ENCODE results near the gene THTPA. TPM values are rescaled to one million over a fixed set of nuclear protein-coding genes. Genes with fewer than 3 reads are reported as not detected.

The THTPA gene
- total and polyA plus RNA-seq, 7 experiments from 2014 or later = 16.4 to 26.7 (median 18.1) TPM

GRCh38 chr14:23557946-23558345 is 1.9 kb downstream of the THTPA start:
- peak overlapping the region in 8 of 9 donors; percentile 71 to 95 (median 82) for H3K27ac Mint-ChIP-seq
- peak overlapping the region; percentile 20 for H3K27ac ChIP-seq (ENCODE audit: low read depth, low read length)
- POLR2A ChIA-PET = interaction anchor here (1.1 to 2.6 kb wide), 2 partner anchors 9 to 78 kb away, joined by 3 to 15 read pairs; partner anchors contain the start of gene AP1G2
- CTCF ChIA-PET = interaction anchor here (1.4 to 4.8 kb wide), 4 partner anchors 9 to 80 kb away, joined by 4 to 64 read pairs (median 15); no protein-coding TSS in a partner anchor
- H3K27me3 Mint-ChIP-seq = no peaks in the 10 kb centered on the region
- H3K4me3 Mint-ChIP-seq = peak overlapping the region; percentile 38 to 98 (median 74)
- no peaks in the 10 kb centered on the region for H3K9me3 ChIP-seq (ENCODE audit: control insufficient read depth in 2 of 3, low read length in 3 of 3)
- peaks cover 18 to 40% (median 36%) of the 10 kb centered on the region in 7 donors for H3K4me1 Mint-ChIP-seq
- intact Hi-C loops (cut with micrococcal nuclease) = loop anchor here (5.0 to 10.0 kb wide), 4 partner anchors 256 to 877 kb away; partner anchors contain the start of genes ACIN1 (in 1 of the 2), C14orf119 (in 1 of the 2), DCAF11 (in 1 of the 2) and NRL (in 1 of the 2)
- H3K4me3 ChIP-seq (ENCODE audit: low read length) = no peak overlapping the region
- H3K4me1 ChIP-seq (ENCODE audit: control insufficient read depth in 2 of 2, insufficient read depth in 2 of 2, low read length in 2 of 2) = peaks cover 6 to 14% of the 10 kb centered on the region in 2 donors
- no peak for DNase-seq
- H3K36me3 ChIP-seq (ENCODE audit: control insufficient read depth in 2 of 3, insufficient read depth in 3 of 3, low read length in 3 of 3) = peaks cover 0 to 47% (median 23%) of the 10 kb centered on the region in 3 experiments
- H3K27me3 ChIP-seq (ENCODE audit: control insufficient read depth in 2 of 2, insufficient read depth in 2 of 2, low read length in 2 of 2) = no peaks in the 10 kb centered on the region
- no peak for ATAC-seq
- no peaks in the 10 kb centered on the region for H3K9me3 Mint-ChIP-seq
- H3K36me3 Mint-ChIP-seq = peaks cover 1 to 19% (median 9%) of the 10 kb centered on the region in 5 donors

DNA sequence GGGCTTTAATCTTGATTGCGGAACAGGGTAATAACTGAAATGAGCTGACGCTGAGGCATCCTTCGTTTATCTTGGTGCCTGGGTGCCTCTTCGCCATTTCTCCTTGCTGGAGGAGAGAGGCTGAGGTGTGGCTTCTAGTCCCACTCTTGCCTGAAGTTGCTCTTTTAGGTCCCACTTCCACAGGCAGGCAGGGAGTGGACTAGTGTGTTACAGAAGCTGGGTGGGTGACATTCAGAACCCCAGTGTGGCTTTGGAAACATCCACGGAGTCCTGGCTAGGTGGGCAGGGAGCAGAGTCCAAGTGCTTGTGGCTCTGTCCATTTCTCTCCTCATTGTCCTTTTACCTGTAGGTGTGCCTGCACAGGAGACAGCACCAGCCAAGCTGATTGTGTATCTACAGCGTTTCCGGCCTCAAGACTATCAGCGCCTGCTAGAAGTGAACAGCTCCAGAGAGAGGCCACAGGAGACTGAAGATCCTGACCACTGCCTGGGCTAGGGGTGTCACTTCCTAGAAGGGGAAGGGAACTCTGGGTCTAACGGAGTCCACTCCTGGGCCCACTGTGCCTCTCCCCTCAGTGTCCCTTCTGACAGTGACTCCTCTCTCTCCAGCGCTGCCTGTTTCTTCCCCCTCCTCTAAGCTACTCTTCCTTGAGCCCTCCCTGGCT is 2.4 kb downstream of the THTPA start:
- Histone ChIP-seq H3K36me3 (ENCODE audit: control insufficient read depth in 2 of 3, insufficient read depth in 3 of 3, low read length in 3 of 3) (peaks cover 0 to 52% (median 23%) of the 10 kb centered on the region in 3 experiments), H3K9me3 (ENCODE audit: control insufficient read depth in 2 of 3, low read length in 3 of 3) (no peaks in the 10 kb centered on the region), H3K4me1 (ENCODE audit: control insufficient read depth in 2 of 2, insufficient read depth in 2 of 2, low read length in 2 of 2) (peaks cover 6 to 14% of the 10 kb centered on the region in 2 donors), H3K4me3 (ENCODE audit: low read length) (no peak overlapping the region), H3K27me3 (ENCODE audit: control insufficient read depth in 2 of 2, insufficient read depth in 2 of 2, low read length in 2 of 2) (no peaks in the 10 kb centered on the region), H3K27ac (ENCODE audit: low read depth, low read length) (no peak overlapping the region)
- ChIA-PET CTCF (interaction anchor here (1.3 to 4.8 kb wide), 5 partner anchors 10 to 81 kb away, joined by 3 to 64 read pairs (median 5); no protein-coding TSS in a partner anchor), POLR2A (interaction anchor here (0.9 to 1.1 kb wide), 4 partner anchors 11 to 83 kb away, joined by 3 to 4 read pairs (median 3); no protein-coding TSS in a partner anchor)
- Mint-ChIP-seq H3K27ac (peak overlapping the region in 7 of 9 donors; percentile 51 to 95 (median 74)), H3K9me3 (no peaks in the 10 kb centered on the region), H3K36me3 (peaks cover 4 to 22% (median 9%) of the 10 kb centered on the region in 5 donors), H3K4me3 (peak overlapping the region in 6 of 10 donors; percentile 1 to 98 (median 66)), H3K4me1 (peaks cover 20 to 41% (median 38%) of the 10 kb centered on the region in 7 donors), H3K27me3 (no peaks in the 10 kb centered on the region)
- DNase-seq (no peak), ATAC-seq (no peak)
- intact Hi-C loops (cut with micrococcal nuclease) = loop anchor here (5.0 to 10.0 kb wide), 4 partner anchors 256 to 876 kb away; partner anchors contain the start of genes ACIN1 (in 1 of the 2), C14orf119 (in 1 of the 2), DCAF11 (in 1 of the 2) and NRL (in 1 of the 2)

- no peak overlapping the region for H3K4me3 ChIP-seq (ENCODE audit: low read length)
- no peak for ATAC-seq
- CTCF ChIA-PET = interaction anchor here (0.7 to 4.8 kb wide), 8 partner anchors 11 to 291 kb away, joined by 3 to 64 read pairs (median 4); no protein-coding TSS in a partner anchor
- no peaks in the 10 kb centered on the region for H3K27me3 ChIP-seq (ENCODE audit: control insufficient read depth in 2 of 2, insufficient read depth in 2 of 2, low read length in 2 of 2)
- Mint-ChIP-seq H3K4me3 (peak overlapping the region in 1 of 10 donors; percentile 6), H3K4me1 (peaks cover 24 to 44% (median 41%) of the 10 kb centered on the region in 7 donors), H3K27me3 (no peaks in the 10 kb centered on the region), H3K36me3 (peaks cover 6 to 26% (median 9%) of the 10 kb centered on the region in 5 donors), H3K27ac (peak overlapping the region in 6 of 9 donors; percentile 9 to 71 (median 39)), H3K9me3 (no peaks in the 10 kb centered on the region)
- H3K27ac ChIP-seq (ENCODE audit: low read depth, low read length) = no peak overlapping the region
- H3K9me3 ChIP-seq (ENCODE audit: control insufficient read depth in 2 of 3, low read length in 3 of 3) = no peaks in the 10 kb centered on the region
- peak; percentile 33 to 75 (median 54) for DNase-seq
- peaks cover 6 to 14% of the 10 kb centered on the region in 2 donors for H3K4me1 ChIP-seq (ENCODE audit: control insufficient read depth in 2 of 2, insufficient read depth in 2 of 2, low read length in 2 of 2)
- peaks cover 0 to 60% (median 23%) of the 10 kb centered on the region in 3 experiments for H3K36me3 ChIP-seq (ENCODE audit: control insufficient read depth in 2 of 3, insufficient read depth in 3 of 3, low read length in 3 of 3)
- intact Hi-C loops (cut with micrococcal nuclease) = loop anchor here (5.0 to 10.0 kb wide), 4 partner anchors 257 to 876 kb away; partner anchors contain the start of genes ACIN1 (in 1 of the 2), C14orf119 (in 1 of the 2), DCAF11 (in 1 of the 2) and NRL (in 1 of the 2)
- POLR2A ChIA-PET = interaction anchor here (0.7 to 1.4 kb wide), 7 partner anchors 10 to 238 kb away, joined by 3 to 12 read pairs (median 3); partner anchors contain the start of gene PABPN1
Measured at GRCh38 chr14:23559010-23559925, 3.2 kb downstream of the THTPA start.

DNA sequence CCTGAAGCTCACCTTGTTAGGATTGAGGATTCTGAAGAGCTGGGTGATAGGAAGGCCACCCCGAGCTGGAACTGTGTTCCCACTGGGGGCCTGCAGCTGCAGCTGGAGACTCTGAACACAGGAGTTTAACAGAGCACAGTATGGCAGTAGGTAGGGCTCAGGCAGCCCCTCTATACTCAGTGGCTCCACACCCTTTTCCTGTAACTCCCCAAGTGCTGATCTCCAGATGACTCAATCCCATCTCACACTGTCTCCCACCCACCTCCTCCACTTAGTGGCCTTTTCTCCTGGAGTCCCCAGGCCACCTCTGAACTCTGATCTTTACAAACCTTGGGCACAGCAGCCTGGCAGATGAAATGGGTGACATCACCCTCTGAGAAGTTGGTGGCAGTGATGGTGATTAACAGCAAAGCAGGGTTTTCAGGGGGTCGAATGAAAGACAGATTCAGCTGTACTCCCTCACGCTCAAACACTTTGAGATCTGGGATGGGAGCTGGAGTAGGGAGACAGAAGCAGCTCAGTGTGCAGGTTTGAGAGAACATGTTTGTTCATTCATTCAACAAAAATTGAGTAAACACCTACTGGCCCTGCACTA is 4.0 kb downstream of the THTPA start:
- Histone ChIP-seq H3K27ac (ENCODE audit: low read depth, low read length) (no peak overlapping the region), H3K4me3 (ENCODE audit: low read length) (no peak overlapping the region), H3K9me3 (ENCODE audit: control insufficient read depth in 2 of 3, low read length in 3 of 3) (no peaks in the 10 kb centered on the region), H3K4me1 (ENCODE audit: control insufficient read depth in 2 of 2, insufficient read depth in 2 of 2, low read length in 2 of 2) (peaks cover 6 to 14% of the 10 kb centered on the region in 2 donors), H3K27me3 (ENCODE audit: control insufficient read depth in 2 of 2, insufficient read depth in 2 of 2, low read length in 2 of 2) (no peaks in the 10 kb centered on the region), H3K36me3 (ENCODE audit: control insufficient read depth in 2 of 3, insufficient read depth in 3 of 3, low read length in 3 of 3) (peaks cover 0 to 68% (median 23%) of the 10 kb centered on the region in 3 experiments)
- DNase-seq (no peak), ATAC-seq (no peak)
- H3K4me1 Mint-ChIP-seq = peaks cover 24 to 51% (median 45%) of the 10 kb centered on the region in 7 donors
- intact Hi-C loops (cut with micrococcal nuclease) = loop anchor here (5.0 to 10.0 kb wide), 4 partner anchors 258 to 875 kb away; partner anchors contain the start of genes ACIN1 (in 1 of the 2), C14orf119 (in 1 of the 2), DCAF11 (in 1 of the 2) and NRL (in 1 of the 2)
- H3K27ac Mint-ChIP-seq = peak overlapping the region in 4 of 9 donors; percentile 4 to 71 (median 30)
- peaks cover 8 to 28% (median 9%) of the 10 kb centered on the region in 5 donors for H3K36me3 Mint-ChIP-seq
- H3K4me3 Mint-ChIP-seq = no peak overlapping the region
- ChIA-PET POLR2A (interaction anchor here (0.6 to 1.4 kb wide), 4 partner anchors 10 to 239 kb away, joined by 3 to 12 read pairs (median 4); partner anchors contain the start of gene PABPN1), CTCF (interaction anchor here (0.7 to 4.8 kb wide), 7 partner anchors 21 to 290 kb away, joined by 3 to 64 read pairs (median 3); no protein-coding TSS in a partner anchor)
- H3K27me3 Mint-ChIP-seq = no peaks in the 10 kb centered on the region
- H3K9me3 Mint-ChIP-seq = no peaks in the 10 kb centered on the region

- H3K9me3 Mint-ChIP-seq = no peaks in the 10 kb centered on the region
- H3K4me3 ChIP-seq (ENCODE audit: low read length) = no peak overlapping the region
- ATAC-seq = no peak
- H3K27me3 Mint-ChIP-seq = no peaks in the 10 kb centered on the region
- intact Hi-C loops (cut with micrococcal nuclease) = no loop called here
- CTCF ChIA-PET = interaction anchor here (0.8 to 4.8 kb wide), 6 partner anchors 9 to 84 kb away, joined by 3 to 64 read pairs (median 5); partner anchors contain the start of gene ZFHX2
- H3K27ac Mint-ChIP-seq = peak overlapping the region in 2 of 9 donors; percentile 67 to 88
- H3K4me1 ChIP-seq (ENCODE audit: control insufficient read depth in 2 of 2, insufficient read depth in 2 of 2, low read length in 2 of 2) = peaks cover 8 to 15% of the 10 kb centered on the region in 2 donors
- H3K4me1 Mint-ChIP-seq = peaks cover 20 to 43% (median 38%) of the 10 kb centered on the region in 7 donors
- peaks cover 0 to 75% (median 23%) of the 10 kb centered on the region in 3 experiments for H3K36me3 ChIP-seq (ENCODE audit: control insufficient read depth in 2 of 3, insufficient read depth in 3 of 3, low read length in 3 of 3)
- H3K36me3 Mint-ChIP-seq = peaks cover 8 to 32% (median 9%) of the 10 kb centered on the region in 5 donors
- H3K4me3 Mint-ChIP-seq = no peak overlapping the region
- POLR2A ChIA-PET = no interaction called here
- H3K27ac ChIP-seq (ENCODE audit: low read depth, low read length) = no peak overlapping the region
- no peak for DNase-seq
- H3K27me3 ChIP-seq (ENCODE audit: control insufficient read depth in 2 of 2, insufficient read depth in 2 of 2, low read length in 2 of 2) = no peaks in the 10 kb centered on the region
- H3K9me3 ChIP-seq (ENCODE audit: control insufficient read depth in 2 of 3, low read length in 3 of 3) = no peaks in the 10 kb centered on the region
Measured at GRCh38 chr14:23561259-23561658, 5.2 kb downstream of the THTPA start.
